Bronchial epithelial cell (primary cell): ENCODE measurements around the gene FAM53B. TPM values are rescaled to one million over a fixed set of nuclear protein-coding genes. Genes with fewer than 3 reads are reported as not detected.

ENCODE experiments used
- DNase-seq: peaks from one replicate; pipeline ENCODE4 v3.0.0-alpha.2; 2010; ENCODE audit warnings: low read depth
- FAIRE-seq: peaks from 2 replicates; lab custom pipeline; 2011; peaks lifted over from hg19 to GRCh38; lab: Jason Lieb, UNC
- H3K27me3 ChIP-seq: 2 replicates; pipeline ENCODE4 v1.5.1; 2011; ENCODE audit warnings: low read length; ENCODE audit not compliant: control insufficient read depth, insufficient read depth
- H3K36me3 ChIP-seq: 2 replicates; pipeline ENCODE4 v1.5.1; 2011; ENCODE audit warnings: low read length; ENCODE audit not compliant: control insufficient read depth, insufficient read depth
- H3K4me3 ChIP-seq: 2 replicates; pipeline ENCODE4 v1.5.1; 2011; ENCODE audit warnings: mild to moderate bottlenecking, low read depth, low read length, control low read depth
- CTCF ChIP-seq: IDR thresholded peaks from 2 replicates; pipeline ENCODE4 v1.5.1; 2011; ENCODE audit warnings: mild to moderate bottlenecking, moderate library complexity, low read length, control low read depth, inconsistent platforms; ENCODE audit not compliant: insufficient read depth, severe bottlenecking
- total RNA-seq: library from RNA; depleted of rRNA; stranded (reverse); fragments of >200 nt; gene quantifications from 2 replicates; pipeline ENCODE4 v1.2.1, GENCODE V29; 2014

FAM53B gene
- total RNA-seq, 1 donor from 2014 or later = 19.5 TPM

- DNase-seq = no peak
- no peak for FAIRE-seq
- Histone ChIP-seq H3K36me3 (no peaks in the 10 kb centered on the region), H3K27me3 (no peaks in the 10 kb centered on the region), H3K4me3 (no peak overlapping the region)
- no peak for TF ChIP-seq CTCF
Observed at GRCh38 chr10:124628676-124629021, 115.5 kb downstream of the FAM53B start.

- DNase-seq (peak; percentile 43), FAIRE-seq (peak; percentile 23)
- Histone ChIP-seq H3K4me3 (no peak overlapping the region), H3K27me3 (no peaks in the 10 kb centered on the region), H3K36me3 (no peaks in the 10 kb centered on the region)
- no peak for TF ChIP-seq CTCF
Observed at GRCh38 chr10:124627866-124628675, 116.1 kb downstream of the FAM53B start.

GRCh38 chr10:124626759-124627380 is 117.3 kb downstream of the FAM53B start:
- Histone ChIP-seq H3K27me3 (no peaks in the 10 kb centered on the region), H3K4me3 (no peak overlapping the region), H3K36me3 (no peaks in the 10 kb centered on the region)
- FAIRE-seq = no peak
- TF ChIP-seq CTCF = peak; percentile 3
- DNase-seq = peak; percentile 32

GRCh38 chr10:124625831-124626238 is 118.3 kb downstream of the FAM53B start:
- FAIRE-seq = no peak
- Histone ChIP-seq H3K4me3 (no peak overlapping the region), H3K36me3 (peaks cover under 1% of the 10 kb centered on the region), H3K27me3 (no peaks in the 10 kb centered on the region)
- no peak for TF ChIP-seq CTCF
- no peak for DNase-seq

- peaks cover 2% of the 10 kb centered on the region for H3K36me3 ChIP-seq
- no peak for FAIRE-seq
- no peak for DNase-seq
- no peak for TF ChIP-seq CTCF
- no peaks in the 10 kb centered on the region for H3K27me3 ChIP-seq
- no peak overlapping the region for H3K4me3 ChIP-seq
Observed at GRCh38 chr10:124624895-124625294, 119.3 kb downstream of the FAM53B start.
